CD4-positive, alpha-beta T cell (primary cell): ENCODE measurements around the gene NFKBIZ. TPM values are rescaled to one million over a fixed set of nuclear protein-coding genes. Genes with fewer than 3 reads are reported as not detected.

Source experiments
- ATAC-seq: fragments of 200-7000 bp; cut with Tn5 transposase; one replicate; pipeline ENCODE4 v1.10.0; 2022; ENCODE audit warnings: mild to moderate bottlenecking; ENCODE audit not compliant: poor library complexity
- CTCF ChIA-PET: fragments of 350-600 bp; sonication (Branson Sonifier 250); formaldehyde crosslinking; loops from one replicate; lab custom pipeline; 2021; ENCODE audit warnings: antibody characterized with exemption, inconsistent platforms; lab: Charles Lee
- POLR2A ChIA-PET: fragments of 350-600 bp; sonication (Branson Sonifier 250); formaldehyde crosslinking; loops from one replicate; lab custom pipeline; 2021; ENCODE audit warnings: antibody characterized with exemption, inconsistent platforms; lab: Charles Lee
- DNase-seq, 14 experiments: peaks; one replicate each; pipeline ENCODE4 v3.0.0-alpha.2; 2013 to 2020; ENCODE audit warnings: mixed read lengths in 2 of 14
- H3K27ac ChIP-seq, 2 donors: one replicate each; pipeline versions ENCODE4 v1.5.1 to v1.7.0; 2013; ENCODE audit warnings: low read length in 2 of 2, low read depth in 1 of 2, mild to moderate bottlenecking in 1 of 2
- H3K27me3 ChIP-seq, 2 experiments: 1 replicate in 1 of 2; 2 replicates in 1 of 2; pipeline versions ENCODE4 v1.6.1 to v1.7.0; 2013; ENCODE audit warnings: low read length in 2 of 2, control low read depth in 1 of 2, mild to moderate bottlenecking in 1 of 2, moderate library complexity in 1 of 2; ENCODE audit not compliant: insufficient read depth in 2 of 2, control insufficient read depth in 1 of 2
- H3K36me3 ChIP-seq: one replicate; pipeline ENCODE4 v1.6.1; 2013; ENCODE audit warnings: low read length, control low read depth; ENCODE audit not compliant: insufficient read depth
- H3K4me1 ChIP-seq: one replicate; pipeline ENCODE4 v1.6.1; 2013; ENCODE audit warnings: low read length, control low read depth; ENCODE audit not compliant: insufficient read depth
- H3K4me3 ChIP-seq: one replicate; pipeline ENCODE4 v1.5.1; 2013; ENCODE audit warnings: mild to moderate bottlenecking, low read length, moderate library complexity
- H3K9me3 ChIP-seq, 2 experiments: 1 replicate in 1 of 2; 2 replicates in 1 of 2; pipeline versions ENCODE4 v1.6.1 to v1.7.0; 2013; ENCODE audit warnings: low read length in 2 of 2, mild to moderate bottlenecking in 2 of 2, control low read depth in 1 of 2, moderate library complexity in 1 of 2; ENCODE audit not compliant: control insufficient read depth in 1 of 2, insufficient read depth in 1 of 2
- H3K27ac Mint-ChIP-seq: one replicate; pipeline ENCODE4 v1.8.0; 2020; ENCODE audit warnings: mixed read lengths
- H3K27me3 Mint-ChIP-seq: one replicate; pipeline ENCODE4 v1.8.0; 2021; ENCODE audit warnings: mixed read lengths
- H3K36me3 Mint-ChIP-seq: one replicate; pipeline ENCODE4 v1.8.0; 2021; ENCODE audit warnings: low read depth, mixed read lengths
- H3K4me1 Mint-ChIP-seq: one replicate; pipeline ENCODE4 v1.8.0; 2021; ENCODE audit warnings: low read depth, mixed read lengths
- H3K4me3 Mint-ChIP-seq: one replicate; pipeline ENCODE4 v1.8.0; 2020; ENCODE audit warnings: mild to moderate bottlenecking, mixed read lengths
- H3K9me3 Mint-ChIP-seq: one replicate; pipeline ENCODE4 v1.8.0; 2020; ENCODE audit warnings: mixed read lengths
- CTCF ChIP-seq: fragments of 200-600 bp; IDR thresholded peaks from one replicate; pipeline ENCODE4 v1.8.0; 2022; ENCODE audit warnings: antibody characterized with exemption, mild to moderate bottlenecking
- intact Hi-C, 2 experiments: fragments of 100-400 bp; cut with DNase I in 1 of 2; cut with micrococcal nuclease in 1 of 2; formaldehyde crosslinking; loops; one replicate each; pipeline versions ENCODE4 v1.15.1 to v1.9.0; 2023 to 2025; cut with DNase I, micrococcal nuclease
- total RNA-seq, 174 experiments: library from RNA in 2 of 174; stranded (reverse) in 2 of 174; gene quantifications; one replicate each; pipeline ENCODE4 v1.2.3 and lab custom pipeline; 2021 to 2026

NFKBIZ gene
- total RNA-seq, 2 experiments from 2014 or later: 438 to 451 TPM

- H3K27me3 ChIP-seq: no peaks in the 10 kb centered on the region
- peaks cover 99% of the 10 kb centered on the region for H3K36me3 Mint-ChIP-seq
- no peak overlapping the region for H3K27ac ChIP-seq
- intact Hi-C loops: loop anchor here (5.0 kb wide), 3 partner anchors 32 to 373 kb away; no protein-coding TSS in a partner anchor
- H3K4me1 ChIP-seq: peaks cover 27% of the 10 kb centered on the region
- peaks cover 80% of the 10 kb centered on the region for H3K36me3 ChIP-seq
- ChIA-PET CTCF (no interaction called here), POLR2A (interaction anchor here (1.1 kb wide), 1 partner anchor 9 kb away, joined by 3 read pairs; no protein-coding TSS in a partner anchor)
- H3K27me3 Mint-ChIP-seq: peaks cover 5% of the 10 kb centered on the region
- no peaks in the 10 kb centered on the region for H3K9me3 Mint-ChIP-seq
- H3K9me3 ChIP-seq: no peaks in the 10 kb centered on the region
- ATAC-seq (no peak), DNase-seq (no peak)
- no peak overlapping the region for H3K4me3 ChIP-seq
- no peak for TF ChIP-seq CTCF
- peak overlapping the region; percentile 100 for H3K27ac Mint-ChIP-seq
- peaks cover 86% of the 10 kb centered on the region for H3K4me1 Mint-ChIP-seq
- no peak overlapping the region for H3K4me3 Mint-ChIP-seq
Observed at GRCh38 chr3:101854608-101855304, 5.4 kb downstream of the NFKBIZ start.

GRCh38 chr3:101857301-101857741, 8.0 kb downstream of the NFKBIZ start:
- Histone ChIP-seq H3K27ac (no peak overlapping the region), H3K4me1 (peaks cover 19% of the 10 kb centered on the region), H3K36me3 (peaks cover 94% of the 10 kb centered on the region), H3K4me3 (no peak overlapping the region), H3K9me3 (no peaks in the 10 kb centered on the region), H3K27me3 (no peaks in the 10 kb centered on the region)
- H3K27me3 Mint-ChIP-seq: no peaks in the 10 kb centered on the region
- H3K4me3 Mint-ChIP-seq: peak overlapping the region; percentile 12
- ChIA-PET CTCF (interaction anchor here (0.6 kb wide), 1 partner anchor 8 kb away, joined by 3 read pairs; no protein-coding TSS in a partner anchor), POLR2A (interaction anchor here (1.5 kb wide), 1 partner anchor 10 kb away, joined by 10 read pairs; no protein-coding TSS in a partner anchor)
- H3K36me3 Mint-ChIP-seq: peaks cover 99% of the 10 kb centered on the region
- intact Hi-C loops: loop anchor here in 1 of 2 experiments (5.0 kb wide), 1 partner anchor 35 kb away; no protein-coding TSS in a partner anchor
- peaks cover 65% of the 10 kb centered on the region for H3K4me1 Mint-ChIP-seq
- TF ChIP-seq CTCF: no peak
- ATAC-seq (no peak), DNase-seq (no peak)
- no peaks in the 10 kb centered on the region for H3K9me3 Mint-ChIP-seq
- peak overlapping the region; percentile 37 for H3K27ac Mint-ChIP-seq

- CTCF ChIA-PET: interaction anchor here (1.0 to 1.2 kb wide), 2 partner anchors 13 to 44 kb away, joined by 3 to 4 read pairs; no protein-coding TSS in a partner anchor
Observed at GRCh38 chr3:101858464-101859030, 9.2 kb downstream of the NFKBIZ start.

More at GRCh38 chr3:101858464-101859030, 9.2 kb downstream of the NFKBIZ start:
- H3K36me3 ChIP-seq: peaks cover 83% of the 10 kb centered on the region
- no peaks in the 10 kb centered on the region for H3K27me3 ChIP-seq
- no peak overlapping the region for H3K27ac ChIP-seq
- no peaks in the 10 kb centered on the region for H3K9me3 ChIP-seq
- no peak overlapping the region for H3K27ac Mint-ChIP-seq
- H3K9me3 Mint-ChIP-seq: no peaks in the 10 kb centered on the region
- TF ChIP-seq CTCF: no peak
- H3K4me1 Mint-ChIP-seq: peaks cover 53% of the 10 kb centered on the region
- peaks cover 10% of the 10 kb centered on the region for H3K4me1 ChIP-seq
- H3K27me3 Mint-ChIP-seq: no peaks in the 10 kb centered on the region
- H3K4me3 Mint-ChIP-seq: no peak overlapping the region
- intact Hi-C loops: loop anchor here in 1 of 2 experiments (5.0 kb wide), 1 partner anchor 36 kb away; no protein-coding TSS in a partner anchor
- H3K36me3 Mint-ChIP-seq: peaks cover 87% of the 10 kb centered on the region
- POLR2A ChIA-PET: interaction anchor here (2.1 kb wide), 1 partner anchor 9 kb away, joined by 11 read pairs; the partner anchor contains the start of gene NFKBIZ
- ATAC-seq (no peak), DNase-seq (no peak)
- H3K4me3 ChIP-seq: no peak overlapping the region
